K562 (cell line): ENCODE measurements around the gene PLA2G4D. TPM values are rescaled to one million over a fixed set of nuclear protein-coding genes. Genes with fewer than 3 reads are reported as not detected.

Experiments used
- ATF6 ChIP-seq: sonication (generic); formaldehyde crosslinking; IDR thresholded peaks from 2 replicates; pipeline ENCODE4 v1.4.0; 2020; ENCODE audit warnings: mild to moderate bottlenecking, missing genetic modification reagents
- E2F3 ChIP-seq: fragments of 250-450 bp; sonication (Bioruptor Pico); IDR thresholded peaks from 2 replicates; pipeline ENCODE4 v1.4.0; 2020; ENCODE audit warnings: mild to moderate bottlenecking
- ETS2 ChIP-seq: IDR thresholded peaks from 2 replicates; pipeline ENCODE4 v1.6.1; 2016; ENCODE audit warnings: borderline replicate concordance, missing genetic modification characterization, mild to moderate bottlenecking, moderate library complexity, missing compliant biosample characterization; ENCODE audit not compliant: poor library complexity, severe bottlenecking
- EZH2 ChIP-seq: IDR thresholded peaks from 2 replicates; pipeline ENCODE4 v1.6.1; 2012; ENCODE audit warnings: low read depth, mild to moderate bottlenecking, inconsistent platforms, low read length, borderline replicate concordance
- FOSL1 ChIP-seq: fragments of 200-800 bp; sonication (Bioruptor generic); conservative IDR thresholded peaks from 2 replicates; pipeline ENCODE4 v1.6.1; 2016; ENCODE audit warnings: missing genetic modification characterization, missing compliant biosample characterization
- JUND ChIP-seq, 2 experiments: IDR thresholded peaks; 2 replicates in 1 of 2; 3 replicates in 1 of 2; pipeline ENCODE4 v1.6.1; 2011; ENCODE audit warnings: borderline replicate concordance in 2 of 2, low read depth in 2 of 2, low read length in 2 of 2, improper control_type of control experiment in 1 of 2, missing biosample characterization in 1 of 2, missing genetic modification characterization in 1 of 2, missing genetic modification reagents in 1 of 2
- KDM2B ChIP-seq: fragments of 250-450 bp; sonication (Bioruptor Pico); IDR thresholded peaks from 2 replicates; pipeline ENCODE4 v1.8.0; 2021; ENCODE audit warnings: mild to moderate bottlenecking, moderate library complexity
- MITF ChIP-seq: IDR thresholded peaks from 2 replicates; pipeline ENCODE4 v1.6.1; 2014; ENCODE audit warnings: antibody characterized with exemption
- PCBP1 ChIP-seq: fragments of 200-400 bp; formaldehyde crosslinking; IDR thresholded peaks from 2 replicates; pipeline ENCODE4 v1.6.1; 2018; ENCODE audit warnings: mild to moderate bottlenecking, low read depth, low read length; ENCODE audit not compliant: poor library complexity, severe bottlenecking
- PML ChIP-seq: IDR thresholded peaks from 2 replicates; pipeline ENCODE4 v1.6.1; 2012; ENCODE audit warnings: low read length, inconsistent platforms
- PPARD ChIP-seq: fragments of 250-450 bp; sonication (Bioruptor Pico); IDR thresholded peaks from 2 replicates; pipeline ENCODE4 v1.8.0; 2022; ENCODE audit warnings: inconsistent platforms, mild to moderate bottlenecking, moderate library complexity
- RBM15 ChIP-seq: fragments of 200-400 bp; formaldehyde crosslinking; IDR thresholded peaks from 2 replicates; pipeline ENCODE4 v1.6.1; 2018; ENCODE audit warnings: mild to moderate bottlenecking, low read length, moderate library complexity; ENCODE audit not compliant: insufficient read depth
- SLC30A9 ChIP-seq: fragments of 250-450 bp; sonication (Bioruptor Pico); IDR thresholded peaks from 2 replicates; pipeline ENCODE4 v1.8.0; 2022; ENCODE audit warnings: mild to moderate bottlenecking, moderate library complexity
- SMAD2 ChIP-seq: fragments of 150-350 bp; IDR thresholded peaks from 2 replicates; pipeline ENCODE4 v1.6.1; 2014; ENCODE audit warnings: low read depth, mild to moderate bottlenecking, low read length
- SMARCC2 ChIP-seq: fragments of 450-650 bp; IDR thresholded peaks from 2 replicates; pipeline ENCODE4 v1.6.1; 2017; ENCODE audit warnings: antibody characterized with exemption, moderate library complexity, mild to moderate bottlenecking, low read depth
- ZC3H11A ChIP-seq: IDR thresholded peaks from 2 replicates; pipeline ENCODE4 v1.6.1; 2012; ENCODE audit warnings: low read depth, low read length, improper control_type of control experiment
- ZNF133 ChIP-seq: fragments of 250-450 bp; sonication (Bioruptor Pico); IDR thresholded peaks from 2 replicates; pipeline ENCODE4 v1.4.0; 2020; ENCODE audit warnings: mild to moderate bottlenecking
- ZNF146 ChIP-seq: IDR thresholded peaks from one replicate; pipeline ENCODE4 v1.6.1; 2018; ENCODE audit warnings: missing compliant biosample characterization; ENCODE audit not compliant: unreplicated experiment
- ZNF41 ChIP-seq: fragments of 250-450 bp; sonication (Bioruptor Pico); conservative IDR thresholded peaks from 2 replicates; pipeline ENCODE4 v1.4.0; 2020; ENCODE audit warnings: mild to moderate bottlenecking
- polyA plus RNA-seq, 8 experiments: library from polyadenylated mRNA; depleted of rRNA in 4 of 8; stranded (reverse) in 5 of 8; unstranded in 3 of 8; fragments of >200 nt; fragmentation: Nextera tagmentation in 2 of 8; fragmentation: Illumina TruSeq in 1 of 8; extraction: Ambion mirVana in 2 of 8; extraction: Trizol in 1 of 8; gene quantifications; 2 replicates each; pipeline versions ENCODE4 v1.2.1 to v1.2.3, GENCODE V29; 2011 to 2014; ENCODE audit warnings: inconsistent platforms in 1 of 8, missing spikeins in 1 of 8
- total RNA-seq, 7 experiments: library from RNA; depleted of rRNA in 6 of 7; stranded (reverse); fragments of >200 nt in 6 of 7; fragmentation: Illumina TruSeq in 2 of 7; extraction: Trizol in 2 of 7; gene quantifications; 2 replicates each; pipeline versions ENCODE4 v1.2.1 to v1.2.3, GENCODE V29; 2011 to 2021; ENCODE audit warnings: low replicate concordance in 1 of 7
- TF ChIP-seq, protein P1 (sequence below): fragments of 250-450 bp; sonication (Bioruptor Pico); IDR thresholded peaks from 2 replicates; pipeline ENCODE4 v1.8.0; 2022; ENCODE audit warnings: inconsistent platforms, mild to moderate bottlenecking, moderate library complexity, borderline replicate concordance
- TF ChIP-seq, protein P2 (sequence below): fragments of 450-650 bp; IDR thresholded peaks from 2 replicates; pipeline ENCODE4 v1.6.1; 2018; ENCODE audit warnings: mild to moderate bottlenecking, low read depth; ENCODE audit not compliant: partially characterized antibody

PLA2G4D gene
- total and polyA plus RNA-seq, 9 of the 15 experiments (the other 6 are each of a cell fraction or from before 2014, with no cell fraction given): 0.04 TPM; not detected in 8

DNA sequence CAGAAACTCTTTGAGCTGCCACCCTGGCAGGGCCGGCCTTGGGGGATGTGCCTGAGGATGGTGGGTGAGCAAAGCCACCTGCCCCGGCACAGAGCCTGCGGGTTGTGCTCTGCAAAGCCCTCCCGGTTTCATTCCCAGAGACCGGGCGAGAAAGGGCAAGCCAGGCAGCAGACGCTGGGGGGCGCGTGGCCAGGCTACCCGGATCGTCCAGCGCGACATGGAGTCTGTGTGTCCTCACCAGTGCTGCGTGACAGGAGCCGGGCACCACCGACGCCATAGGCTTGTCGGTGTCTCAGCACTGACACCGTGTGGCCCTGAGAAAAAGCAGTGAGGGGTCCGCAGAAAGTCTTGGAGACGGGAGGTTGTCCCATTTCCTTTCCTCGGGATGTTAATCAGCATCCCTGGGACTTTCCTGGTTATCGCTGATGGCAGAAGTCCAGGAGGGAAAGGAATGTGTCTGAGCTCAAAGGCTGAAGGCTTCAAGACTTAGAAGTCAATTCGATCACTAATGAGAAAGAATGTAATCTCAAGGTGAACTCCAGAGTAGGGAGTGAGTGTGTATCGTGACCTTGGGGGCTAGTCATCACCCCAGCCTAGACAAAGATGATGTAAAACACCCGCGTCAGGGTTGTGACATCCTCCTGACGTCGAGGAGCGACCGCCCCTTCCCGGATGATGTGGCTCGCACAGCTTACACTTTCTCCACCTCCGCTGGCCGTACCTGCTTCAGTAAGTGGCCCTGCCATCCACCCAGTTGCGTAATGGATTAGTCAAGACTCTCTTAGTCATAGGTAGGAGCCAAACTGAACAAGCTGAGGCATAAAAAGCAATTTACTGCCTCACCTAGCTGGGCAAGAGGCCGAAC is 37.2 kb downstream of the PLA2G4D start (continued):
- no peak for TF ChIP-seq PPARD (CRISPR knock-in tag)
- no peak for TF ChIP-seq SMAD2
- TF ChIP-seq, protein P1, sequence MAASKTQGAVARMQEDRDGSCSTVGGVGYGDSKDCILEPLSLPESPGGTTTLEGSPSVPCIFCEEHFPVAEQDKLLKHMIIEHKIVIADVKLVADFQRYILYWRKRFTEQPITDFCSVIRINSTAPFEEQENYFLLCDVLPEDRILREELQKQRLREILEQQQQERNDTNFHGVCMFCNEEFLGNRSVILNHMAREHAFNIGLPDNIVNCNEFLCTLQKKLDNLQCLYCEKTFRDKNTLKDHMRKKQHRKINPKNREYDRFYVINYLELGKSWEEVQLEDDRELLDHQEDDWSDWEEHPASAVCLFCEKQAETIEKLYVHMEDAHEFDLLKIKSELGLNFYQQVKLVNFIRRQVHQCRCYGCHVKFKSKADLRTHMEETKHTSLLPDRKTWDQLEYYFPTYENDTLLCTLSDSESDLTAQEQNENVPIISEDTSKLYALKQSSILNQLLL (CRISPR knock-in tag): no peak
- TF ChIP-seq PML: no peak
- no peak for TF ChIP-seq SLC30A9 (CRISPR knock-in tag)
- TF ChIP-seq FOSL1: peak; percentile 81
- TF ChIP-seq ETS2 (tag): no peak
- TF ChIP-seq, protein P2, sequence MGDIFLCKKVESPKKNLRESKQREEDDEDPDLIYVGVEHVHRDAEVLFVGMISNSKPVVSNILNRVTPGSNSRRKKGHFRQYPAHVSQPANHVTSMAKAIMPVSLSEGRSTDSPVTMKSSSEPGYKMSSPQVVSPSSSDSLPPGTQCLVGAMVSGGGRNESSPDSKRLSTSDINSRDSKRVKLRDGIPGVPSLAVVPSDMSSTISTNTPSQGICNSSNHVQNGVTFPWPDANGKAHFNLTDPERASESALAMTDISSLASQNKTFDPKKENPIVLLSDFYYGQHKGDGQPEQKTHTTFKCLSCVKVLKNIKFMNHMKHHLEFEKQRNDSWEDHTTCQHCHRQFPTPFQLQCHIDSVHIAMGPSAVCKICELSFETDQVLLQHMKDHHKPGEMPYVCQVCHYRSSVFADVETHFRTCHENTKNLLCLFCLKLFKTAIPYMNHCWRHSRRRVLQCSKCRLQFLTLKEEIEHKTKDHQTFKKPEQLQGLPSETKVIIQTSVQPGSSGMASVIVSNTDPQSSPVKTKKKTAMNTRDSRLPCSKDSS: no peak
- TF ChIP-seq EZH2: no peak
- TF ChIP-seq ATF6: no peak
- no peak for TF ChIP-seq RBM15
- no peak for TF ChIP-seq E2F3 (CRISPR knock-in tag)
- no peak for TF ChIP-seq ZC3H11A
- TF ChIP-seq JUND (IDR thresholded peaks at IDR 0.05; ENCODE audit: borderline replicate concordance, low read depth, low read length): no peak; the same call in 1 of the 2 replicates
- TF ChIP-seq JUND (tag; IDR thresholded peaks at IDR 0.05; ENCODE audit: borderline replicate concordance, low read depth, low read length): no peak; the same call in 2 of the 3 replicates
- TF ChIP-seq ZNF41: no peak
- TF ChIP-seq MITF: no peak
- TF ChIP-seq KDM2B (CRISPR knock-in tag): no peak
- no peak for TF ChIP-seq SMARCC2
- TF ChIP-seq PCBP1: no peak
- TF ChIP-seq ZNF146 (CRISPR knock-in tag): no peak
- no peak for TF ChIP-seq ZNF133
